WERI-Rb-1 (cell line): Measurements from ENCODE around the gene MBP.

ENCODE experiments used
- DNase-seq: peaks from one replicate; pipeline ENCODE4 v3.0.0-alpha.2; 2020
- H3K27ac ChIP-seq: fragments of 250-450 bp; sonication (Bioruptor Pico); 2 replicates; pipeline ENCODE4 v1.5.1; 2020; ENCODE audit warnings: mild to moderate bottlenecking, moderate library complexity
- H3K27me3 ChIP-seq: fragments of 250-450 bp; sonication (Bioruptor Pico); 2 replicates; pipeline ENCODE4 v1.5.1; 2021; ENCODE audit warnings: mild to moderate bottlenecking, low read depth, moderate library complexity; ENCODE audit not compliant: insufficient read depth, severe bottlenecking
- H3K36me3 ChIP-seq: fragments of 250-450 bp; sonication (Bioruptor Pico); 2 replicates; pipeline ENCODE4 v1.5.1; 2020; ENCODE audit warnings: mild to moderate bottlenecking, moderate library complexity
- H3K4me3 ChIP-seq: 2 replicates; pipeline ENCODE4 v1.5.1; 2011; ENCODE audit warnings: low read depth, mild to moderate bottlenecking, control low read depth, low read length
- H3K9me3 ChIP-seq: fragments of 250-450 bp; sonication (Bioruptor Pico); 2 replicates; pipeline ENCODE4 v1.5.1; 2021; ENCODE audit warnings: mild to moderate bottlenecking, moderate library complexity; ENCODE audit not compliant: severe bottlenecking
- CTCF ChIP-seq: IDR thresholded peaks from 2 replicates; pipeline ENCODE4 v1.5.1; 2011; ENCODE audit warnings: low read depth, mild to moderate bottlenecking, control low read depth, inconsistent platforms, low read length

MBP gene

GRCh38 chr18:77105028-77105427, 27.6 kb downstream of the MBP start:
- no peak overlapping the region for H3K4me3 ChIP-seq
- no peak overlapping the region for H3K27ac ChIP-seq

GRCh38 chr18:77103991-77104531, 28.5 kb downstream of the MBP start:
- DNase-seq: no peak
- Histone ChIP-seq H3K27ac (no peak overlapping the region), H3K9me3 (no peaks in the 10 kb centered on the region), H3K27me3 (no peaks in the 10 kb centered on the region), H3K36me3 (no peaks in the 10 kb centered on the region), H3K4me3 (no peak overlapping the region)
- TF ChIP-seq CTCF: no peak

More at GRCh38 chr18:77105028-77105427, 27.6 kb downstream of the MBP start:
- H3K27me3 ChIP-seq: no peaks in the 10 kb centered on the region
- no peak for TF ChIP-seq CTCF
- no peaks in the 10 kb centered on the region for H3K36me3 ChIP-seq
- no peak for DNase-seq
- H3K9me3 ChIP-seq: no peaks in the 10 kb centered on the region

GRCh38 chr18:77103187-77103850, 29.3 kb downstream of the MBP start:
- Histone ChIP-seq H3K36me3 (no peaks in the 10 kb centered on the region), H3K27me3 (no peaks in the 10 kb centered on the region), H3K27ac (no peak overlapping the region), H3K4me3 (no peak overlapping the region), H3K9me3 (no peaks in the 10 kb centered on the region)
- no peak for DNase-seq
- no peak for TF ChIP-seq CTCF

- no peak for DNase-seq
- Histone ChIP-seq H3K36me3 (no peaks in the 10 kb centered on the region), H3K27me3 (no peaks in the 10 kb centered on the region), H3K27ac (no peak overlapping the region), H3K9me3 (no peaks in the 10 kb centered on the region), H3K4me3 (no peak overlapping the region)
- TF ChIP-seq CTCF: no peak
These were observed 30.1 kb downstream of the MBP start for GRCh38 chr18:77102259-77103040.

- Histone ChIP-seq H3K36me3 (no peaks in the 10 kb centered on the region), H3K27ac (no peak overlapping the region), H3K9me3 (no peaks in the 10 kb centered on the region), H3K4me3 (no peak overlapping the region), H3K27me3 (no peaks in the 10 kb centered on the region)
- TF ChIP-seq CTCF: no peak
- no peak for DNase-seq
These were observed 30.9 kb downstream of the MBP start for GRCh38 chr18:77101410-77102258.
